ENCODE data around the gene FAM170B. TPM values are rescaled to one million over a fixed set of nuclear protein-coding genes. Genes with fewer than 3 reads are reported as not detected.
A peak's percentile ranks its signal among the peaks of the same experiment; 100 is the strongest.

Gene FAM170B
- total and polyA plus RNA-seq, 2 of the 4 experiments (the other 2 are of a cell fraction): not detected

GRCh38 chr10:49160814-49161213 lies 27.0 kb upstream of the FAM170B start:
- dilution Hi-C loops (cut with HindIII; ENCODE audit: low sequenced_read_pairs, unreplicated experiment) (no loop called here), intact Hi-C loops (cut with micrococcal nuclease) (loop anchor here (5.0 to 10.0 kb wide), 2 partner anchors 354 to 504 kb away; no protein-coding TSS in a partner anchor), in situ Hi-C loops (cut with MboI; ENCODE audit: low sequenced_read_pairs) (no loop called here)
- TF ChIP-seq RFX5 (IDR thresholded peaks at IDR 0.05; ENCODE audit: low read depth, low read length): no peak
- no peak for TF ChIP-seq POLR2A (IDR thresholded peaks at IDR 0.05; ENCODE audit: low read depth, low read length)
- peak; percentile 17; the same call in 1 of the 2 replicates for TF ChIP-seq BHLHE40 (IDR thresholded peaks at IDR 0.05; ENCODE audit: low read depth, low read length)
- TF ChIP-seq CEBPB (IDR thresholded peaks at IDR 0.05; ENCODE audit: low read depth, low read length): 0 out of 2 replicates have a peak, but pooled peaks have one; percentile 6
- TF ChIP-seq RCOR1 (IDR thresholded peaks at IDR 0.05; ENCODE audit: insufficient replicate concordance, low read length): no peak
- Histone ChIP-seq H2AK5ac (ENCODE audit: low read depth, low read length) (0 out of 2 replicates have a peak overlapping the region, but pooled peaks have one; percentile 36), H3K9ac (ENCODE audit: low read depth, low read length) (no peak overlapping the region), H4K5ac (ENCODE audit: low read depth, low read length) (no peak overlapping the region), H2BK120ac (ENCODE audit: low read depth, low read length) (peak overlapping the region; percentile 35), H3K79me1 (ENCODE audit: low read depth in 1 of 2, low read length in 2 of 2) (no peaks in the 10 kb centered on the region), H3K9me1 (ENCODE audit: insufficient read depth, low read length) (peaks cover 17% of the 10 kb centered on the region), H3K23ac (ENCODE audit: low read depth, low read length) (no peak overlapping the region), H3K4me1 (ENCODE audit: control insufficient read depth, insufficient read depth, low read length) (peaks cover 13% of the 10 kb centered on the region), H4K91ac (ENCODE audit: insufficient read depth, low read depth, low read length) (0 out of 2 replicates have a peak overlapping the region, but pooled peaks have one; percentile 10), H3K18ac (ENCODE audit: low read depth, low read length) (no peak overlapping the region; the same call in 1 of the 2 replicates), H2AK9ac (replicated peaks; ENCODE audit: low read depth, low read length, poor library complexity) (peak overlapping the region; percentile 33), H3K4ac (ENCODE audit: low read depth, low read length) (peak overlapping the region; percentile 62; the same call in 1 of the 2 replicates), H3K4me3 (ENCODE audit: insufficient read depth, low read depth, low read length) (no peak overlapping the region), H3K14ac (replicated peaks; ENCODE audit: low read depth, low read length) (peak overlapping the region; percentile 40; the same call in 1 of the 2 replicates), H3K4me2 (ENCODE audit: low read depth, low read length) (no peak overlapping the region), H3K27me3 (ENCODE audit: control insufficient read depth, insufficient read depth, low read length) (no peaks in the 10 kb centered on the region), H2BK5ac (ENCODE audit: low read depth, low read length, poor library complexity, severe bottlenecking) (no peak overlapping the region), H3K56ac (ENCODE audit: extremely low read depth, insufficient read depth, low read length) (no peak overlapping the region), H4K20me1 (ENCODE audit: insufficient read depth, low read length) (no peaks in the 10 kb centered on the region), H3K36me3 (ENCODE audit: control insufficient read depth, insufficient read depth, low read length) (no peaks in the 10 kb centered on the region), H3K9me3 (ENCODE audit: control insufficient read depth, insufficient read depth, low read length) (no peaks in the 10 kb centered on the region), H2BK20ac (ENCODE audit: low read depth, low read length) (peak overlapping the region; percentile 16), H2BK15ac (ENCODE audit: low read depth, low read length) (peak overlapping the region; percentile 42; the same call in 1 of the 3 replicates), H3K27ac (ENCODE audit: insufficient read depth, low read length) (no peak overlapping the region), H4K8ac (ENCODE audit: low read depth in 2 of 2, low read length in 2 of 2) (no peak overlapping the region), H2AFZ (replicated peaks; ENCODE audit: low read length, poor library complexity) (no peak overlapping the region)
- DNase-seq (no peak), ATAC-seq (ENCODE audit: low read depth) (no peak)
- BruUV-seq (replicated peaks): no TSS peak
- ChIA-PET POLR2A (ENCODE audit: unreplicated experiment) (no interaction called here), CTCF (interaction anchor here (0.7 to 1.5 kb wide), 5 partner anchors 10 to 95 kb away, joined by 3 to 7 read pairs (median 3); no protein-coding TSS in a partner anchor)
- WGBS, 2 experiments (ENCODE audit: extremely low coverage in 2 of 2, insufficient read length in 1 of 2): no CpG with 5 or more reads among the region's 5 CpGs

All from IMR-90 (cell line).